Measurements from ENCODE around the gene BCKDHB.

Gene BCKDHB

GRCh38 chr6:80388507-80388906 is 282.0 kb downstream of the BCKDHB start:
- DNase-seq (ENCODE audit: low read depth), result no peak
- H3K4me3 ChIP-seq (ENCODE audit: low read length), result no peak overlapping the region
- no peak for TF ChIP-seq CTCF (conservative IDR thresholded peaks at IDR 0.05; ENCODE audit: low read length)
